HEK293 (cell line): Measurements from ENCODE around the gene KMT2A.

ENCODE experiments used
- CTCF ChIA-PET: fragments of 350-600 bp; formaldehyde crosslinking; extraction: SDS; loops from one replicate; lab custom pipeline; 2021; ENCODE audit warnings: antibody characterized with exemption; lab: Yijun Ruan, JAX
- POLR2A ChIA-PET: fragments of 300-600 bp; formaldehyde crosslinking; extraction: SDS; loops from one replicate; lab custom pipeline; 2020; ENCODE audit warnings: antibody characterized with exemption, inconsistent platforms; lab: Yijun Ruan, JAX
- H3K27ac ChIP-seq: fragments of 200-500 bp; sonication (Bioruptor generic); 2 replicates; pipeline ENCODE4 v1.5.1; 2014; ENCODE audit warnings: low read depth, low read length, control low read depth, inconsistent platforms; ENCODE audit errors: extremely low read depth
- H3K36me3 ChIP-seq, 2 experiments: fragments of 200-500 bp in 1 of 2; sonication (Bioruptor generic) in 1 of 2; 1 replicate in 1 of 2; 2 replicates in 1 of 2; pipeline ENCODE4 v1.5.1; 2014 to 2017; ENCODE audit warnings: inconsistent platforms in 2 of 2, low read length in 2 of 2; ENCODE audit not compliant: control insufficient read depth in 2 of 2, insufficient read depth in 1 of 2
- H3K4me1 ChIP-seq: fragments of 200-500 bp; sonication (Bioruptor generic); 2 replicates; pipeline ENCODE4 v1.5.1; 2014; ENCODE audit warnings: mild to moderate bottlenecking, low read length, inconsistent platforms; ENCODE audit not compliant: control insufficient read depth, insufficient read depth
- H3K4me3 ChIP-seq: 2 replicates; pipeline ENCODE4 v1.5.1; 2011; ENCODE audit warnings: low read depth, mild to moderate bottlenecking, control low read depth, low read length, moderate library complexity
- H3K9me3 ChIP-seq: fragments of 200-500 bp; sonication (Bioruptor generic); 2 replicates; pipeline ENCODE4 v1.5.1; 2014; ENCODE audit warnings: low read depth, low read length, inconsistent platforms; ENCODE audit not compliant: control insufficient read depth, insufficient read depth
- PATZ1 ChIP-seq: fragments of 450-650 bp; formaldehyde crosslinking; IDR thresholded peaks from 2 replicates; pipeline ENCODE4 v1.5.1; 2016; ENCODE audit warnings: missing biosample characterization, missing genetic modification characterization
- PRDM2 ChIP-seq: fragments of 450-650 bp; formaldehyde crosslinking; IDR thresholded peaks from 2 replicates; pipeline ENCODE4 v1.5.1; 2016; ENCODE audit warnings: missing biosample characterization, missing genetic modification characterization, borderline replicate concordance
- ZBTB11 ChIP-seq: fragments of 450-650 bp; formaldehyde crosslinking; conservative IDR thresholded peaks from 2 replicates; pipeline ENCODE4 v1.5.1; 2016; ENCODE audit warnings: low read depth, missing biosample characterization, missing genetic modification characterization
- ZBTB20 ChIP-seq: fragments of 450-650 bp; formaldehyde crosslinking; IDR thresholded peaks from 2 replicates; pipeline ENCODE4 v1.5.1; 2016; ENCODE audit warnings: missing biosample characterization, missing genetic modification characterization
- ZFHX2 ChIP-seq: fragments of 450-650 bp; formaldehyde crosslinking; conservative IDR thresholded peaks from 2 replicates; pipeline ENCODE4 v1.5.1; 2016; ENCODE audit warnings: missing biosample characterization, missing genetic modification characterization
- ZFP41 ChIP-seq: fragments of 450-650 bp; formaldehyde crosslinking; IDR thresholded peaks from 2 replicates; pipeline ENCODE4 v1.5.1; 2016; ENCODE audit warnings: missing biosample characterization, missing genetic modification characterization, borderline replicate concordance
- ZNF324 ChIP-seq: fragments of 450-650 bp; formaldehyde crosslinking; IDR thresholded peaks from 2 replicates; pipeline ENCODE4 v1.5.1; 2016; ENCODE audit warnings: missing biosample characterization, missing genetic modification characterization
- ZNF335 ChIP-seq: fragments of 450-650 bp; formaldehyde crosslinking; conservative IDR thresholded peaks from 2 replicates; pipeline ENCODE4 v1.5.1; 2016; ENCODE audit warnings: missing biosample characterization, missing genetic modification characterization
- ZNF433 ChIP-seq: fragments of 450-650 bp; formaldehyde crosslinking; IDR thresholded peaks from 2 replicates; pipeline ENCODE4 v1.5.1; 2016; ENCODE audit warnings: missing biosample characterization, missing genetic modification characterization, low read depth
- ZNF501 ChIP-seq: fragments of 450-650 bp; formaldehyde crosslinking; IDR thresholded peaks from 2 replicates; pipeline ENCODE4 v1.5.1; 2016; ENCODE audit warnings: missing biosample characterization, missing genetic modification characterization
- ZNF513 ChIP-seq: fragments of 450-650 bp; IDR thresholded peaks from 2 replicates; pipeline ENCODE4 v1.5.1; 2018; ENCODE audit warnings: missing biosample characterization, missing genetic modification characterization
- ZNF629 ChIP-seq: fragments of 450-650 bp; formaldehyde crosslinking; IDR thresholded peaks from 2 replicates; pipeline ENCODE4 v1.5.1; 2017; ENCODE audit warnings: missing biosample characterization, missing genetic modification characterization
- ZNF704 ChIP-seq: fragments of 450-650 bp; formaldehyde crosslinking; IDR thresholded peaks from 2 replicates; pipeline ENCODE4 v1.5.1; 2016; ENCODE audit warnings: missing biosample characterization, missing genetic modification characterization
- ZNF777 ChIP-seq: fragments of 450-650 bp; formaldehyde crosslinking; IDR thresholded peaks from 2 replicates; pipeline ENCODE4 v1.5.1; 2017; ENCODE audit warnings: missing biosample characterization, missing genetic modification characterization, borderline replicate concordance
- ZNF792 ChIP-seq: fragments of 450-650 bp; formaldehyde crosslinking; IDR thresholded peaks from 2 replicates; pipeline ENCODE4 v1.5.1; 2016; ENCODE audit warnings: missing biosample characterization, missing genetic modification characterization
- ZSCAN4 ChIP-seq: fragments of 450-650 bp; formaldehyde crosslinking; IDR thresholded peaks from 2 replicates; pipeline ENCODE4 v1.5.1; 2017; ENCODE audit warnings: missing biosample characterization, missing genetic modification characterization

KMT2A gene

GRCh38 chr11:118412921-118413320, 23.4 kb upstream of the KMT2A start:
- H3K9me3 ChIP-seq = no peaks in the 10 kb centered on the region
- TF ChIP-seq ZBTB20 (tag by site-specific recombination) (no peak), ZNF433 (no peak), PRDM2 (tag by site-specific recombination) (no peak), ZFHX2 (no peak), ZNF335 (tag by site-specific recombination) (no peak), ZNF777 (tag by site-specific recombination) (no peak), ZNF704 (tag by site-specific recombination) (no peak), ZNF513 (no peak), ZNF629 (tag by site-specific recombination) (no peak), ZSCAN4 (tag by site-specific recombination) (no peak)
- TF ChIP-seq, all 188 proteins: peak for 0
- Histone ChIP-seq H3K4me3 (no peak overlapping the region), H3K27ac (no peak overlapping the region), H3K4me1 (no peaks in the 10 kb centered on the region), H3K36me3 (peaks cover 0 to 22% of the 10 kb centered on the region in 2 experiments; a peak in 2 of 3 replicates)
- ChIA-PET CTCF (interaction anchor here (0.7 kb wide), 1 partner anchor 214 kb away, joined by 3 read pairs; no protein-coding TSS in a partner anchor), POLR2A (no interaction called here)

GRCh38 chr11:118415062-118415738, 21.1 kb upstream of the KMT2A start:
- CTCF ChIA-PET = no interaction called here
- POLR2A ChIA-PET = interaction anchor here (0.6 to 2.5 kb wide), 3 partner anchors 13 to 217 kb away, joined by 3 to 14 read pairs (median 4); partner anchors contain the start of genes ATP5MG and KMT2A
- Histone ChIP-seq H3K36me3 (peaks cover 0 to 2% of the 10 kb centered on the region in 2 experiments; a peak in 1 of 3 replicates), H3K9me3 (no peaks in the 10 kb centered on the region), H3K4me1 (no peaks in the 10 kb centered on the region), H3K4me3 (no peak overlapping the region), H3K27ac (no peak overlapping the region)
- no peak for TF ChIP-seq ZNF324
- no peak for TF ChIP-seq ZBTB11
- TF ChIP-seq PATZ1 = no peak
- TF ChIP-seq ZNF501 (tag by site-specific recombination) = no peak
- TF ChIP-seq ZFP41 (tag by site-specific recombination) = no peak
- no peak for TF ChIP-seq ZNF792 (tag by site-specific recombination)
